HTERT RPE-1 (cell line): ENCODE data around the gene RHCE.
"Not testable (repeated sequence)": the region's sequence is repeated elsewhere in the genome, so short reads cannot be mapped to it uniquely, and the experiment has no call there.

Source experiments
- in situ Hi-C: fragments of 300-500 bp; cut with MboI; formaldehyde crosslinking; loops from 4 replicates; pipeline ENCODE4 v1.14.3; 2020; ENCODE audit warnings: low sequenced_read_pairs

Gene RHCE

GRCh38 chr1:25433389-25434186 is 13.0 kb upstream of the RHCE start:
- in situ Hi-C loops = no loop called here

GRCh38 chr1:25432749-25433388 is 12.2 kb upstream of the RHCE start:
- in situ Hi-C loops = no loop called here

- in situ Hi-C loops = no loop called here
Observed at GRCh38 chr1:25431955-25432719, 11.5 kb upstream of the RHCE start.

- in situ Hi-C loops = no loop called here
Observed at GRCh38 chr1:25430967-25431881, 10.6 kb upstream of the RHCE start.

GRCh38 chr1:25430073-25430966 is 9.7 kb upstream of the RHCE start, which contains the start of gene MACO1:
TSS of gene MACO1 (plus strand) at chr1:25430897. CDS start at chr1:25431099, 202 bp downstream.
- in situ Hi-C loops = no loop called here

GRCh38 chr1:25428475-25429166 is 8.0 kb upstream of the RHCE start:
- in situ Hi-C loops = no loop called here

GRCh38 chr1:25427696-25428095 is 7.1 kb upstream of the RHCE start:
- in situ Hi-C loops = no loop called here

- in situ Hi-C loops = no loop called here
Observed at GRCh38 chr1:25425098-25426085, 4.8 kb upstream of the RHCE start.

- in situ Hi-C loops = not testable (repeated sequence)
Observed at GRCh38 chr1:25423206-25423605, 2.6 kb upstream of the RHCE start.

GRCh38 chr1:25419339-25419738 is 1.3 kb downstream of the RHCE start:
- in situ Hi-C loops = not testable (repeated sequence)

GRCh38 chr1:25417280-25417679 is 3.3 kb downstream of the RHCE start:
- in situ Hi-C loops = not testable (repeated sequence)

- in situ Hi-C loops = not testable (repeated sequence)
Observed at GRCh38 chr1:25414578-25414977, 6.0 kb downstream of the RHCE start.

- in situ Hi-C loops = not testable (repeated sequence)
Observed at GRCh38 chr1:25414157-25414556, 6.5 kb downstream of the RHCE start.

GRCh38 chr1:25412872-25413623 is 7.6 kb downstream of the RHCE start:
- in situ Hi-C loops = not testable (repeated sequence)

- in situ Hi-C loops = not testable (repeated sequence)
Observed at GRCh38 chr1:25409641-25410427, 10.8 kb downstream of the RHCE start.

GRCh38 chr1:25405731-25406305 is 14.8 kb downstream of the RHCE start:
- in situ Hi-C loops = not testable (repeated sequence)
